Caco-2 (cell line): Measurements from ENCODE around the gene OR13J1. TPM values are rescaled to one million over a fixed set of nuclear protein-coding genes. Genes with fewer than 3 reads are reported as not detected.

Experiments
- BruUV-seq: library from RNA; stranded (reverse); fragments of 400-500 nt; replicated peaks from 2 replicates; lab custom pipeline; 2021; lab: Mats Ljungman, UMichigan
- CTCF ChIA-PET: fragments of 300-600 bp; sonication (Branson Sonifier 250); formaldehyde crosslinking; loops from one replicate; lab custom pipeline; 2022; ENCODE audit warnings: antibody characterized with exemption; lab: Charles Lee
- POLR2A ChIA-PET: fragments of 300-600 bp; sonication (Branson Sonifier 250); formaldehyde crosslinking; loops from one replicate; lab custom pipeline; 2022; ENCODE audit warnings: antibody characterized with exemption; lab: Charles Lee
- DNase-seq, 2 experiments: peaks; one replicate each; pipeline versions ENCODE4 v3.0.0 to v3.0.0-alpha.2; 2020 to 2022
- H3K27me3 ChIP-seq: replicated peaks from 2 replicates; pipeline ENCODE4 v1.6.0; 2011; ENCODE audit warnings: low read length; ENCODE audit not compliant: control insufficient read depth, insufficient read depth
- H3K36me3 ChIP-seq: 2 replicates; pipeline ENCODE4 v1.5.1; 2011; ENCODE audit warnings: low read length; ENCODE audit not compliant: control insufficient read depth, insufficient read depth
- H3K4me1 ChIP-seq: fragments of 250-450 bp; sonication (Bioruptor Pico); 2 replicates; pipeline ENCODE4 v1.5.1; 2020; ENCODE audit warnings: mild to moderate bottlenecking
- H3K4me3 ChIP-seq: 2 replicates; pipeline ENCODE4 v1.5.1; 2011; ENCODE audit warnings: low read depth, mild to moderate bottlenecking, control low read depth, low read length
- H3K9me3 ChIP-seq: fragments of 250-450 bp; sonication (Bioruptor Pico); 2 replicates; pipeline ENCODE4 v1.5.1; 2020; ENCODE audit warnings: mild to moderate bottlenecking, moderate library complexity
- H3K27ac Mint-ChIP-seq: one replicate; pipeline ENCODE4 v1.8.0; 2022; ENCODE audit warnings: mixed read lengths; ENCODE audit not compliant: unreplicated experiment
- H3K27me3 Mint-ChIP-seq: one replicate; pipeline ENCODE4 v1.8.0; 2022; ENCODE audit warnings: mixed read lengths; ENCODE audit not compliant: insufficient read depth, unreplicated experiment
- H3K36me3 Mint-ChIP-seq: one replicate; pipeline ENCODE4 v1.8.0; 2022; ENCODE audit warnings: mild to moderate bottlenecking, mixed read lengths; ENCODE audit not compliant: insufficient read depth, unreplicated experiment
- H3K4me1 Mint-ChIP-seq: one replicate; pipeline ENCODE4 v1.8.0; 2022; ENCODE audit warnings: low read depth, mixed read lengths; ENCODE audit not compliant: unreplicated experiment
- H3K4me3 Mint-ChIP-seq: one replicate; pipeline ENCODE4 v1.8.0; 2022; ENCODE audit warnings: mild to moderate bottlenecking, moderate library complexity, mixed read lengths; ENCODE audit not compliant: unreplicated experiment
- H3K9me3 Mint-ChIP-seq: one replicate; pipeline ENCODE4 v1.8.0; 2022; ENCODE audit warnings: mixed read lengths; ENCODE audit not compliant: unreplicated experiment
- CTCF ChIP-seq, 2 experiments: fragments of 200-600 bp in 1 of 2; IDR thresholded peaks; 1 replicate in 1 of 2; 2 replicates in 1 of 2; pipeline versions ENCODE4 v1.5.1 to v1.8.0; 2011 to 2022; ENCODE audit warnings: antibody characterized with exemption in 1 of 2, control low read depth in 1 of 2, inconsistent platforms in 1 of 2, low read depth in 1 of 2, low read length in 1 of 2, mild to moderate bottlenecking in 1 of 2, moderate library complexity in 1 of 2; ENCODE audit not compliant: insufficient read depth in 1 of 2, severe bottlenecking in 1 of 2, unreplicated experiment in 1 of 2
- intact Hi-C: fragments of 100-400 bp; cut with micrococcal nuclease; formaldehyde crosslinking; loops from one replicate; pipeline ENCODE4 v1.10.0; 2022; ENCODE audit not compliant: unreplicated experiment
- total RNA-seq: library from RNA; stranded (reverse); gene quantifications from 2 replicates; pipeline ENCODE4 v1.2.3, GENCODE V29; 2022

The OR13J1 gene
- total RNA-seq, 1 experiment from 2014 or later, result not detected

DNA sequence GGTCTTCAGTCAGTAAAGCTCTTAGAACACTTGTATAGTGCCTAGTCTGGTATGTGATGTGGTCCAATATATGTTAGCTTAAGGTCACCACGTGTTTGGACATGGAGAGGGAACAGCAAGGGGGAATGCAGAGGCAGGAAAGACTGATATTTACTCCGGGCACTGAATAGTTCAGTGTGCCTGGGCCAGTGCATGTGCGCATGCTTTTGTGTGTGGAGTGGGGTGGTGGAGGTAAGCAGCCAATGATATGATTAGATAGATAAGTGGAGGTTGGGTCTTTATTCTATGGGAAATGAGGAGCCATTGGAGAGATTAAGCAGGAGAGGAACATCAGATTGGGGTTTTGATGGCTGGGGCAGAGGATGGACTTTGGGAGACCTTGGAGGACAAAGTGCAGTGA lies 14.0 kb downstream of the OR13J1 start:
- no peaks in the 10 kb centered on the region for H3K4me1 ChIP-seq
- H3K4me3 ChIP-seq, result no peak overlapping the region
- no peak for DNase-seq
- no peaks in the 10 kb centered on the region for H3K36me3 Mint-ChIP-seq
- no peak overlapping the region for H3K4me3 Mint-ChIP-seq
- no peaks in the 10 kb centered on the region for H3K9me3 ChIP-seq
- H3K36me3 ChIP-seq, result no peaks in the 10 kb centered on the region
- H3K27me3 Mint-ChIP-seq, result peaks cover 12% of the 10 kb centered on the region
- intact Hi-C loops, result no loop called here
- H3K9me3 Mint-ChIP-seq, result no peaks in the 10 kb centered on the region
- TF ChIP-seq CTCF (IDR thresholded peaks at IDR 0.05; ENCODE audit: insufficient read depth in 1 of 2, low read depth in 1 of 2, low read length in 1 of 2, severe bottlenecking in 1 of 2, unreplicated experiment in 1 of 2), result no peak
- ChIA-PET CTCF (interaction anchor here (0.6 to 1.9 kb wide), 2 partner anchors 66 to 68 kb away, joined by 3 to 7 read pairs; no protein-coding TSS in a partner anchor), POLR2A (no interaction called here)
- H3K27ac Mint-ChIP-seq, result no peak overlapping the region
- no peaks in the 10 kb centered on the region; the same call in 1 of the 2 replicates for H3K27me3 ChIP-seq
- no TSS peak for BruUV-seq
- H3K4me1 Mint-ChIP-seq, result no peaks in the 10 kb centered on the region

GRCh38 chr9:35854091-35854762 lies 16.0 kb downstream of the OR13J1 start:
- ChIA-PET POLR2A (no interaction called here), CTCF (interaction anchor here (0.6 kb wide), 1 partner anchor 22 kb away, joined by 4 read pairs; no protein-coding TSS in a partner anchor)
- peaks cover 11% of the 10 kb centered on the region for H3K27me3 Mint-ChIP-seq
- H3K27me3 ChIP-seq, result no peaks in the 10 kb centered on the region; the same call in 1 of the 2 replicates
- no peak overlapping the region for H3K4me3 ChIP-seq
- H3K4me3 Mint-ChIP-seq, result no peak overlapping the region
- H3K36me3 ChIP-seq, result no peaks in the 10 kb centered on the region
- H3K4me1 ChIP-seq, result no peaks in the 10 kb centered on the region
- BruUV-seq, result no TSS peak
- H3K9me3 ChIP-seq, result no peaks in the 10 kb centered on the region
- H3K27ac Mint-ChIP-seq, result no peak overlapping the region
- no peak for TF ChIP-seq CTCF (IDR thresholded peaks at IDR 0.05; ENCODE audit: insufficient read depth in 1 of 2, low read depth in 1 of 2, low read length in 1 of 2, severe bottlenecking in 1 of 2, unreplicated experiment in 1 of 2)
- no peaks in the 10 kb centered on the region for H3K9me3 Mint-ChIP-seq
- no peaks in the 10 kb centered on the region for H3K36me3 Mint-ChIP-seq
- no peaks in the 10 kb centered on the region for H3K4me1 Mint-ChIP-seq
- intact Hi-C loops, result no loop called here
- no peak for DNase-seq

- Mint-ChIP-seq H3K9me3 (no peaks in the 10 kb centered on the region), H3K27ac (no peak overlapping the region), H3K4me1 (no peaks in the 10 kb centered on the region), H3K4me3 (no peak overlapping the region), H3K27me3 (peaks cover 5% of the 10 kb centered on the region), H3K36me3 (no peaks in the 10 kb centered on the region)
- Histone ChIP-seq H3K4me3 (no peak overlapping the region), H3K36me3 (no peaks in the 10 kb centered on the region), H3K9me3 (no peaks in the 10 kb centered on the region), H3K4me1 (no peaks in the 10 kb centered on the region), H3K27me3 (no peaks in the 10 kb centered on the region)
- no TSS peak for BruUV-seq
- CTCF ChIA-PET, result interaction anchor here (0.6 kb wide), 1 partner anchor 23 kb away, joined by 4 read pairs; no protein-coding TSS in a partner anchor
- POLR2A ChIA-PET, result no interaction called here
- no peak for TF ChIP-seq CTCF (IDR thresholded peaks at IDR 0.05; ENCODE audit: insufficient read depth in 1 of 2, low read depth in 1 of 2, low read length in 1 of 2, severe bottlenecking in 1 of 2, unreplicated experiment in 1 of 2)
- intact Hi-C loops, result no loop called here
- DNase-seq, result no peak
These were observed 17.0 kb downstream of the OR13J1 start for GRCh38 chr9:35852876-35853865.
